HL-60 (cell line): ENCODE results near the gene MKS1.

Experiments used
- CTCF ChIP-seq: IDR thresholded peaks from one replicate; pipeline ENCODE4 v1.5.1; 2011; ENCODE audit warnings: low read length, control low read depth, inconsistent platforms; ENCODE audit not compliant: insufficient read depth
- GABPA ChIP-seq: IDR thresholded peaks from 2 replicates; pipeline ENCODE4 v1.6.1; 2012; ENCODE audit warnings: low read depth
- POLR2AphosphoS5 ChIP-seq: IDR thresholded peaks from 2 replicates; pipeline ENCODE4 v1.6.1; 2012; ENCODE audit warnings: low read depth
- SPI1 ChIP-seq: IDR thresholded peaks from 2 replicates; pipeline ENCODE4 v1.6.1; 2012; ENCODE audit warnings: low read depth, mild to moderate bottlenecking, borderline replicate concordance

DNA sequence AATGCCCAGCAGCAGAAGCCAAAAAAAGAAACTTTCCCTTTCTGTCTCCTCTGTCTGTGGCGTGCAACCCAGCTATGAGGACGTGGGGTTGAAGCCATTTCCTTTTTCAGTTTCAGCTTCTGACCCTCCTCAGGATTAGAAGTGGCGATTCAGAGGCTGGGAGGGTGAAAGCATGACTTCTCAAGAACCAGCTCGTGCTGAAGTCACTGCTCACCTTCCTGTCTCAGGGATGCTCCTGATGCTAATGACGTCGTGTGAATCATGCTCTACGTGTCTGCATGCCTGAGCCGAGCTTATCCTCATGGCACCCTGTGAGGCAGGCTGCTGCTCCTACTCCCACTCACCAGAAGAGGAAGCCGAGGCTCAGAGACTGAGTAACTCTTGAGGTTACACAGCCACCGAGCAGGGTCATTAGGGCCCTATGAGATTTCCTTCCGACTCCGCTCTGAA, 13.7 kb upstream of the MKS1 start:
- TF ChIP-seq CTCF (peak; percentile 22), POLR2AphosphoS5 (peak; percentile 75), SPI1 (peak; percentile 77; the same call in 1 of the 2 replicates), GABPA (no peak)
